Neural progenitor cell (in vitro differentiated cells): ENCODE measurements around the gene NSD1.
"Not testable (repeated sequence)": the region's sequence is repeated elsewhere in the genome, so short reads cannot be mapped to it uniquely, and the experiment has no call there.

Source experiments
- EZH2 ChIP-seq: fragments of 200-600 bp; sonication (generic); IDR thresholded peaks from 2 replicates; pipeline ENCODE4 v1.6.1; 2017; ENCODE audit warnings: antibody characterized with exemption, mild to moderate bottlenecking, moderate library complexity
- EZH2phosphoT487 ChIP-seq: fragments of 200-600 bp; sonication (generic); IDR thresholded peaks from 2 replicates; pipeline ENCODE4 v1.6.1; 2017; ENCODE audit warnings: antibody characterized with exemption
- TF ChIP-seq, protein P1 (sequence below): fragments of 200-600 bp; sonication (generic); IDR thresholded peaks from 2 replicates; pipeline ENCODE4 v1.5.1; 2017; ENCODE audit warnings: antibody characterized with exemption, mild to moderate bottlenecking

DNA sequence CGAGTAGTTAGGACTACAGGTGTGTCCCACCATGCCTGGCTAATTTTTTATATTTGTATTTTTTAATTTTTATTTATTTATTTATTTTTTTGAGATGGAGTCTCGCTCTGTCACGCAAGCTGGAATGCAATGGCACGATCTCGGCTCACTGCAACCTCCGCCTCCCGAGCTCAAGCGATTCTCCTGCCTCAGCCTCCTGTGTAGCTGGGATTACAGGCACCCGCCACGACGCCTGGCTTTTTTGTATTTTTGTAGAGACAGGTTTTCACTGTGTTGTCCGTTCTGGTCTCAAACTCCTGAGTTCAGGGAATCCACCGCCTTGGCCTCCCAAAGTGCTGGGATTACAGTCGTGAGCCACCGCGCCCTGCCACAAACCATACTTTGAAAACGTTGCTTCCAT, 16.5 kb downstream of the NSD1 start:
- TF ChIP-seq, protein P1, sequence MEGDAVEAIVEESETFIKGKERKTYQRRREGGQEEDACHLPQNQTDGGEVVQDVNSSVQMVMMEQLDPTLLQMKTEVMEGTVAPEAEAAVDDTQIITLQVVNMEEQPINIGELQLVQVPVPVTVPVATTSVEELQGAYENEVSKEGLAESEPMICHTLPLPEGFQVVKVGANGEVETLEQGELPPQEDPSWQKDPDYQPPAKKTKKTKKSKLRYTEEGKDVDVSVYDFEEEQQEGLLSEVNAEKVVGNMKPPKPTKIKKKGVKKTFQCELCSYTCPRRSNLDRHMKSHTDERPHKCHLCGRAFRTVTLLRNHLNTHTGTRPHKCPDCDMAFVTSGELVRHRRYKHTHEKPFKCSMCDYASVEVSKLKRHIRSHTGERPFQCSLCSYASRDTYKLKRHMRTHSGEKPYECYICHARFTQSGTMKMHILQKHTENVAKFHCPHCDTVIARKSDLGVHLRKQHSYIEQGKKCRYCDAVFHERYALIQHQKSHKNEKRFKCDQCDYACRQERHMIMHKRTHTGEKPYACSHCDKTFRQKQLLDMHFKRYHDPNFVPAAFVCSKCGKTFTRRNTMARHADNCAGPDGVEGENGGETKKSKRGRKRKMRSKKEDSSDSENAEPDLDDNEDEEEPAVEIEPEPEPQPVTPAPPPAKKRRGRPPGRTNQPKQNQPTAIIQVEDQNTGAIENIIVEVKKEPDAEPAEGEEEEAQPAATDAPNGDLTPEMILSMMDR = not testable (repeated sequence)
- not testable (repeated sequence) for TF ChIP-seq EZH2, EZH2phosphoT487
